Loucy (cell line): ENCODE data around the gene RGMB.

Source experiments
- H2AFZ ChIP-seq: fragments of 200-600 bp; sonication (generic); 2 replicates; pipeline ENCODE4 v1.6.0; 2016; ENCODE audit warnings: antibody characterized with exemption, mild to moderate bottlenecking, low read length, moderate library complexity
- H3F3A ChIP-seq: fragments of 200-600 bp; 2 replicates; pipeline ENCODE4 v1.6.0; 2016; ENCODE audit warnings: antibody characterized with exemption, low read depth, mild to moderate bottlenecking
- H3K27me3 ChIP-seq: fragments of 200-600 bp; sonication (generic); 2 replicates; pipeline ENCODE4 v1.6.1; 2014; ENCODE audit warnings: low read length, mild to moderate bottlenecking; ENCODE audit not compliant: insufficient read depth, poor library complexity, severe bottlenecking
- H3K36me3 ChIP-seq: fragments of 200-600 bp; sonication (generic); 2 replicates; pipeline ENCODE4 v1.6.1; 2016; ENCODE audit warnings: low read length; ENCODE audit not compliant: insufficient read depth
- H3K4me1 ChIP-seq: fragments of 200-600 bp; sonication (generic); 2 replicates; pipeline ENCODE4 v1.5.1; 2014; ENCODE audit warnings: low read length, mild to moderate bottlenecking; ENCODE audit not compliant: insufficient read depth, poor library complexity, severe bottlenecking
- H3K4me2 ChIP-seq: fragments of 200-600 bp; sonication (generic); 2 replicates; pipeline ENCODE4 v1.6.0; 2014; ENCODE audit warnings: antibody characterized with exemption, low read length, low read depth, mild to moderate bottlenecking; ENCODE audit not compliant: poor library complexity, severe bottlenecking
- H3K4me3 ChIP-seq: fragments of 200-600 bp; sonication (generic); 2 replicates; pipeline ENCODE4 v1.5.1; 2014; ENCODE audit warnings: low read length, mild to moderate bottlenecking, mixed read lengths; ENCODE audit not compliant: poor library complexity, severe bottlenecking
- H3K79me2 ChIP-seq: fragments of 200-600 bp; sonication (generic); 2 replicates; pipeline ENCODE4 v1.6.1; 2014; ENCODE audit warnings: low read length; ENCODE audit not compliant: insufficient read depth
- H3K9ac ChIP-seq: fragments of 200-600 bp; sonication (generic); 2 replicates; pipeline ENCODE4 v1.6.0; 2014; ENCODE audit warnings: mild to moderate bottlenecking, low read depth, low read length, moderate library complexity; ENCODE audit not compliant: poor library complexity, severe bottlenecking
- H3K9me2 ChIP-seq: fragments of 200-600 bp; sonication (generic); replicated peaks from 2 replicates; pipeline ENCODE4 v1.6.1; 2016; ENCODE audit warnings: low read depth, low read length, mixed read lengths
- H3K9me3 ChIP-seq: fragments of 200-600 bp; sonication (generic); 2 replicates; pipeline ENCODE4 v1.6.1; 2014; ENCODE audit warnings: mild to moderate bottlenecking, antibody characterized with exemption, low read length, low read depth; ENCODE audit not compliant: insufficient read depth
- H4K20me1 ChIP-seq: fragments of 200-600 bp; sonication (generic); 2 replicates; pipeline ENCODE4 v1.6.0; 2014; ENCODE audit warnings: antibody characterized with exemption, low read length, mild to moderate bottlenecking; ENCODE audit not compliant: insufficient read depth, poor library complexity, severe bottlenecking
- CTCF ChIP-seq: fragments of 200-600 bp; sonication (generic); conservative IDR thresholded peaks from 2 replicates; pipeline ENCODE4 v1.5.1; 2014; ENCODE audit warnings: mild to moderate bottlenecking, antibody characterized with exemption, low read length
- EZH2phosphoT487 ChIP-seq: fragments of 200-600 bp; IDR thresholded peaks from 2 replicates; pipeline ENCODE4 v1.6.1; 2018; ENCODE audit warnings: antibody characterized with exemption, mild to moderate bottlenecking, moderate library complexity, borderline replicate concordance

Gene RGMB

GRCh38 chr5:98765815-98766214 is 7.6 kb upstream of the RGMB start:
- no peaks in the 10 kb centered on the region for H3K27me3 ChIP-seq
- H3K9me2 ChIP-seq, result no peaks in the 10 kb centered on the region
- H3K9ac ChIP-seq, result no peak overlapping the region
- no peak overlapping the region for H3K4me3 ChIP-seq
- H3K36me3 ChIP-seq, result no peaks in the 10 kb centered on the region
- no peaks in the 10 kb centered on the region for H3K9me3 ChIP-seq
- H3F3A ChIP-seq, result no peaks in the 10 kb centered on the region
- H3K4me2 ChIP-seq, result no peak overlapping the region
- H4K20me1 ChIP-seq, result no peaks in the 10 kb centered on the region
- TF ChIP-seq CTCF, result no peak
- TF ChIP-seq EZH2phosphoT487, result no peak
- H3K79me2 ChIP-seq, result no peaks in the 10 kb centered on the region
- peaks cover 4% of the 10 kb centered on the region for H3K4me1 ChIP-seq
- H2AFZ ChIP-seq, result no peak overlapping the region

- Histone ChIP-seq H3K4me1 (peaks cover 10% of the 10 kb centered on the region), H3K9me2 (no peaks in the 10 kb centered on the region), H3K79me2 (no peaks in the 10 kb centered on the region), H3K4me2 (no peak overlapping the region), H4K20me1 (no peaks in the 10 kb centered on the region), H3K4me3 (no peak overlapping the region), H3F3A (no peaks in the 10 kb centered on the region), H3K36me3 (no peaks in the 10 kb centered on the region), H3K9ac (no peak overlapping the region), H3K27me3 (no peaks in the 10 kb centered on the region), H3K9me3 (no peaks in the 10 kb centered on the region), H2AFZ (no peak overlapping the region)
- TF ChIP-seq CTCF (no peak), EZH2phosphoT487 (no peak)
Observed at GRCh38 chr5:98767581-98767980, 5.9 kb upstream of the RGMB start.

GRCh38 chr5:98768160-98768959 is 5.1 kb upstream of the RGMB start:
- H3K4me2 ChIP-seq, result no peak overlapping the region

More at GRCh38 chr5:98768160-98768959, 5.1 kb upstream of the RGMB start:
- H3K4me3 ChIP-seq, result no peak overlapping the region
- H3F3A ChIP-seq, result no peaks in the 10 kb centered on the region
- H2AFZ ChIP-seq, result no peak overlapping the region
- no peaks in the 10 kb centered on the region for H3K9me2 ChIP-seq
- H3K79me2 ChIP-seq, result no peaks in the 10 kb centered on the region
- H4K20me1 ChIP-seq, result no peaks in the 10 kb centered on the region
- H3K36me3 ChIP-seq, result no peaks in the 10 kb centered on the region
- H3K27me3 ChIP-seq, result peaks cover under 1% of the 10 kb centered on the region
- no peaks in the 10 kb centered on the region for H3K9me3 ChIP-seq
- peaks cover 10% of the 10 kb centered on the region for H3K4me1 ChIP-seq
- TF ChIP-seq EZH2phosphoT487 (no peak), CTCF (peak; percentile 70)
- no peak overlapping the region for H3K9ac ChIP-seq
